ENCODE measurements around the gene HCLS1.
"Not testable (repeated sequence)": the region's sequence is repeated elsewhere in the genome, so short reads cannot be mapped to it uniquely, and the experiment has no call there.

Gene HCLS1, protein sequence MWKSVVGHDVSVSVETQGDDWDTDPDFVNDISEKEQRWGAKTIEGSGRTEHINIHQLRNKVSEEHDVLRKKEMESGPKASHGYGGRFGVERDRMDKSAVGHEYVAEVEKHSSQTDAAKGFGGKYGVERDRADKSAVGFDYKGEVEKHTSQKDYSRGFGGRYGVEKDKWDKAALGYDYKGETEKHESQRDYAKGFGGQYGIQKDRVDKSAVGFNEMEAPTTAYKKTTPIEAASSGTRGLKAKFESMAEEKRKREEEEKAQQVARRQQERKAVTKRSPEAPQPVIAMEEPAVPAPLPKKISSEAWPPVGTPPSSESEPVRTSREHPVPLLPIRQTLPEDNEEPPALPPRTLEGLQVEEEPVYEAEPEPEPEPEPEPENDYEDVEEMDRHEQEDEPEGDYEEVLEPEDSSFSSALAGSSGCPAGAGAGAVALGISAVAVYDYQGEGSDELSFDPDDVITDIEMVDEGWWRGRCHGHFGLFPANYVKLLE

DNA sequence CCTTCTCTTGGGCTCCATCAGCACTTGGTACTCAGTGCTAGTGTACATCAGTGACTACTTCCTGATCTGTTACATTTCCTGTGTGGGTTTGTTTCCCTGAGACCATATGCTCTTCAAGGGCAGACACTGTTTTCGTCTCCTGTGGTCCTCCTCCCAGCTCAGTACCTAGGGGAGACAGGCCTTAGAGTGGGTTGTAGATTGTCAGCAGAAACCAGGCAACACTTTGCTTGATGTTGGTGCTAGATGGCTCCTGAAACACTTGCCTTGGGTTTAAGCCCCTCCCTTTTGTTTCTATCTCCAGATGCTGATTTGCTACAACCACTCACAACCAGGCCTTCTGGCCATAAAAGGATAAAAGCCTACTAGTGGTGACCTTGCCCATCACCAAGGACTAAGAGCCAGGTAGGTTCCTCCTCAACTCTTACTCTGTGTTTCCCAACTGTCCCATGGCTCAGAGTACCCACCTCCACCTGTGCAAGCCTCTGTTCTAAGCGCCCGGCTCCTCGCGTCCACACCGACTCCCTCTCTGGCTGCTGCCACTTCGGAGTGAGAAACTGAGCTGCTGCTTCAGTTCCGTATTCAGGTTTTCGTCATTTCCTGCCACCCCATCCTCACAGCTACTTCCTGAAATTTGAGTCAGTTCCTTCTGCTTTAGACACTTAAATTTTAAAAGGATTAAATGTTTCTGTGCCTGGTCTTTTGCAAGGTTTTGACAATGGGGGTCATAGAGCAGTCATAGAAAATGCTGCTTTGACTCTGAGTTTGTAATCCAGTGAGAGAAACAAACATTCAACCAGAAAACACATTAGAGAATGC lies at the start of gene HCLS1:
Gene HCLS1 (minus strand): TSS at position 548 of the 816 bp plus-strand sequence. CDS start 2,556 bp downstream, outside the sequence.
- peak; percentile 55 to 59 for DNase-seq

DNA sequence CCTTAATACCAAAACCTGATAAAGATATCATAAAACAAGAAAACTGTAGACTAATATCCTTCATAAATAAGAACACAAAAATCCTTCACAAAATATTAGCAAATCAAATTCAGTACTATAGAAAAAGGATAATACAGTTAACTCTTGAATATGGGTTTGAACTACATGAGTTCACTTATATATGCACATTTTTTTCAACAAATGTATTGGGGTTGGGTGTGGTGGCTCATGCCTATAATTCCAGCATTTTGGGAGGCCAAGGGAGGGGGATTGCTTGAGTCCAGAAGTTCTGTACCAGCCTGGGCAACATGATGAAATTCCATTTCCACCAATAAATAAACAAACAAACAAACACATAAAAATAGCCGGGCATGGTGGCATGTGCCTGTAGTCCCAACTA lies 49.6 kb upstream of the HCLS1 start:
- no peak for DNase-seq

DNA sequence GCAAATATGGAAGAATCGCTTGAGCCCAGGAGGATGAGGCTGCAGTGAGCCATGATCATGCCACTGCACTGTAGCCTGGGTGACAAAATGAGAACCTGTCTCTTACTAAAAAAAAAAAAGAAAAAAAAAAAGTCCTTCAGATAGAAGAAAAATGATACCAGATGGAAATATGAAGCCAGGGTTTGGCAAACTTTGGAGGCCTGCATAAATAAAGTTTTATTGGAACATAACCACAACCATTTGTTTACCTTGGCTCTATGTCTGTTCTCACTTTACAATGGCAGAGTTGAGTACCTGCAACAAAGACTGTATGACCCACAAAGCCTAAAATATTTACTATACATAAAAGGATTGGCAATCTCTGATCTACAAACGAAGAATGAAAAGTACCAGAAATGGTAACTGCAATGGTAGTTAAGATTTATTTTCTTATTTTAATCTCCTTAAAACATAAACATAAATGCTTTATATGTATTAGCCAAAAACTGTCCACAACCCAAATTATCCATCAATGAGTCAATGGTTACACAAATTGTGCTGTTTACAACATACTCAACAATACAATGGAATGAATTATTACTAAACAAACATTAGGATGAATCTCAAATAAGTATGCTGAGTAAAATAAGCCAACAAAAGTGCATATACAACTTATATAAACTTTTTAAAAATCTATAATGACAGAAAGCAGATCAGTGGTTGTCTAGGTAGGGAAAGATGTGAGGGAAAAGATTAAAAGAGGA lies 47.0 kb upstream of the HCLS1 start:
- DNase-seq, result no peak

DNA sequence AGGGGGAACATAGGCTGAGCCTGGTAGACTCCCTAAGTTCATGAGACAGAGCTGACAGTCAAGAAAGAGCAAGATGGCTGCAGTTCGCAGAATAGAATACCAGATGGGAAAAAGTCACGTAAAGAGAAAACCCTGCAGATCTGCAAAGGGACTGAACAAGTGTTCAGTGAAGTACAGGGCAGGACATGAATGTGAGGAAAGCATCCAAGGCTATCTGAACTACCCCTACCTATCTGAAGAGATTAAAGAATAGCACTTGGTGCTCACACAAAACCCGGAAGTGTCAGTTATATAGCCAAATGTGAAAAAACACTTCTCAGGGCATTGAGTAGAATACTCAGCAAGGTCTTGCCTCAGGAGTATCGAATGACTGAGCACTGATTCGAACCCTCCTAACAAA lies 44.8 kb upstream of the HCLS1 start:
- no peak for DNase-seq

DNA sequence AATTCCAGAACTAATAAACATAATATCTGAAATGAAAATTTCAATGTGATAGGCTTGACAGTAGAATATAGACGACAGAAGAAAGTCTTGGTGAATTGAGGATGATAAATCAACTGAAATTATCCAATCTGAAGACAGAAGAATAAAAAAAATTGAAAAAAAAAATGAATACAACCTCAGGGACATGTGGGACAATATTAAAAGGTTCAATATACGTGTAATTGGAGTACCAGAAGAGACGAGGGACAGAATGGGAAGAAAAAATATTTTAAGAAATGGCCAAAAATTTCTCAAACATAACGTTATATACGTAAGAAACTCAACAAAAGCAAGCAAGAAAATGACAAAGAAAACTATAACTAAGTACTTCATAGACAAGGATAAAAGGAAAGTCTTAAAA lies 43.3 kb upstream of the HCLS1 start:
- no peak for DNase-seq

DNA sequence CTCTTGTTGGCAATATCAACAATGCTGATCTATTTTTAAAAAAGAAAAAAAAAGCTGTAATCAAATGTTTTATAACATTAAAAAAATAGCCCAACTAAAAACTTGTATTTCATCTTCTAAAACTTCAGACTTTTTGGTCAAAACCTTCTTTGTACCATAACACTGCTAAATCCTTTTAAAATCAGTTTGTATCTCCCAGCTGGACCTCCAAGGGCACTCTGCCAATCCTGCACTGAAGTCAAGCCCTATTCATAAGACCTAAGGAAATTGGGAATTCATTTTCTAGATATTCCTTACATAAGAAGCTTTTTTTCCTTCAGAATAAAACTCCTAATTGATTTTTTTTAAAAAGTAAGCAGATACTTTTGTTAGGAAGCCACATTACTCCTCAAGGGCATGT lies 38.2 kb upstream of the HCLS1 start:
- DNase-seq, result no peak

DNA sequence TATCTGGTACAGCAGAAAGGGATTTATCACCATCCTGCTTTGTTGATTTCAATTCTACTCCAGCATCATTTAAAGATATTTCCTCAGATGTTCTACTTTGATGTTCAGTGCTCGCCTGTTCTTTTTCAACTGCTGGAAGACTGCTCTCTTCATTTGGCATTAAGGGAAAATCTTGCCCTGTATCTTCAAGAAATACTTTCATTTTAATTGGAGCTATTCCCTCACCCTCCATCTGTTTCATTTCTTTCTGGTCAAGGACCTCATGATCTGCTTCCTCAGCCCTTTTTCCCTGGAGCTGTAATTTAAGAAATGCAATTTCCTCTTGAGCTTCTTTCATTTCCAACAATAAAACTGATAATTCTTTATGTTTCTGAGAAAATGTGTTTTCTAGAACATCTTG lies 37.8 kb upstream of the HCLS1 start:
- DNase-seq, result no peak

DNA sequence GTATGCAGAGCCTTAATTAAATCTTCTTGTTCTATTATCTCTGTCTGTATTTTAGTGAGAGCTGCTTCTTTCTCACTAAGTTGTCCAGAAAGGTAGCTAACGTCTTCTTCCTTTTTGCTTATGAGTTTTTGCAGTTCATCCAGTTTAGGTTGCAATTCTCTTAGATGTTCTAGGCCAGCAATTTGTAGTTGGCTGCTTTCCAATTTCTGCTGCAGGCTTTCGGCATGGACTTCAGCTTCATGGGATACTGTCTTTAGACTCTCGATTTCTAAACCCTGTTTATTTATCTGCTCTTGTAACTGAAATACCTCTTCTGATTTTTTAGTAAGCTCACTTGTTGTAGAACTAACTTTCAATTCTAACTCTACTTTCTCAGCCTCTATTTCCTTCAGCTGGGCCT lies 35.5 kb upstream of the HCLS1 start:
- no peak for DNase-seq

DNA sequence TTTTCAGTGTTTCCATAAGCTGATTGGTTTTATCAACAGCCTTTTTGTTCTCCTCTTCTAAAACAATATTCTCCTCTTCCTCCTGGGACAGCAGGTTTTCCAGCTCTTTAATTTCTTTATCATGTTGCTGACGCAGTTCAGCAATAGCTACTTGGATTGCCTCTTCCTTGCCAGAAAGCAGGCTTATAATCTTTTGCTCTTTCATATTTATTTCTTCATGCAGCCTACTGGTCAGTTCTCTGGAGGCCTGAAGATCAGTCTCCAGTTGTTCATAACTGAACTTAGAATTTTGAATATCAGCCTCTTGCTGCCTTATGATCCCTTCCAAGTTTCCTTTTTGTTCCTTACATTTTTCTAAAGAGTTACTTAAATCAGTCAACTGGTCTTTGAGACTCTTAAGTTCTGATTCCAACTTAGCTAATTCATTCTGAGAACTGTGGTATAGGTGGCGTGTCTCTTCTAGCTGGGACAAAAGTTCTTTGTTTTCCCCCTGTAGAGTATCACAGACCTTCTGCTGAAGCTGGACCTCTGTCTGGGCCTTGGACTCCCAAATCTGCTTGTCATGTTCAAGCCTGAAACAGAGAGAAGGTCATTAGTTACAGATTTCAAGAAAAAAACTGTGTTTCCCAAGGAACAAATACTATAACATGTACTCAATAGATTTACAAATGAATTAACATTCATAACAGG lies 31.5 kb upstream of the HCLS1 start:
- DNase-seq, result no peak

DNA sequence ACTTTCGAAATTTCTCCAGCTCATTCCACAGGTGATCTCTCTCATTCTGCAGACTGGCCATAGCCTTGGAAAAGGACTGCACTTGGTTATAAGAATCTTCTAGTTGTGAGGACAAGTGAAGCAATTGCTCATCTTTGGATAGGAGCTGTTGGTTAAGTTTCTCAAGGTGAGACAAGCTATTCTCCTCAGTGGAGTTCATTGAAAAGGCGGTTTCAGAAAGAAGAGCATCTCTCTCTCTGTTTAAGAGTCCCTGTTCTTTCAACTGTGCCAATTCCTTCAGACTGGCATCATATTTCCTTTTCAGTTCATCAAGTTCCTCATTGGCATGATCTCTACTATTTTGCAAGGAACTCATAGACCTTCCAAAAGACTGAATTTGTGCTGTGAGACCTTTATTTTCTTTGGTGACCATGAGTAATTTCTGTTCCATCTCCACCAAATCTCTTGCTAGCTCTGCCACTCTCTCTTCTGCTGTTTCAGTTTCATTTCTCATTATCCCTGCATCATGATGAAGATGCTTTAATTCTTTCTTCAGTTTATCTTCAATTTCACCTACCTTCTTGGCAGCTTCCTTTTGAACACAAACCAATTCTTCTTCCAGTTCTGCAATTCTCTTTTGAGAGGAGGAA lies 30.2 kb upstream of the HCLS1 start:
- DNase-seq, result no peak

DNA sequence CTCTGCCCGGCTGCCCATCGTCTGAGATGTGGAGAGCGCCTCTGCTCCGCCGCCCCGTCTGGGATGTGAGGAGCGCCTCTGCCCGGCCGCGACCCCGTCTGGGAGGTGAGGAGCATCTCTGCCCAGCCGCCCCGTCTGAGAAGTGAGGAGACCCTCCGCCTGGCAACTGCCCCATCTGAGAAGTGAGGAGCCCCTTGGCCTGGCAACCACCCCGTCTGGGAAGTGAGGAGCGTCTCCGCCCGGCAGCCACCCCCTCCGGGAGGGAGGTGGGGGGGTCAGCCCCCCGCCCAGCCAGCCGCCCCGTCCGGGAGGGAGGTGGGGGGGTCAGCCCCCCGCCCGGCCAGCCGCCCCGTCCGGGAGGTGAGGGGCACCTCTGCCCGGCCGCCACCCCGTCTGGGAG lies 28.0 kb upstream of the HCLS1 start:
- not testable (repeated sequence) for DNase-seq

DNA sequence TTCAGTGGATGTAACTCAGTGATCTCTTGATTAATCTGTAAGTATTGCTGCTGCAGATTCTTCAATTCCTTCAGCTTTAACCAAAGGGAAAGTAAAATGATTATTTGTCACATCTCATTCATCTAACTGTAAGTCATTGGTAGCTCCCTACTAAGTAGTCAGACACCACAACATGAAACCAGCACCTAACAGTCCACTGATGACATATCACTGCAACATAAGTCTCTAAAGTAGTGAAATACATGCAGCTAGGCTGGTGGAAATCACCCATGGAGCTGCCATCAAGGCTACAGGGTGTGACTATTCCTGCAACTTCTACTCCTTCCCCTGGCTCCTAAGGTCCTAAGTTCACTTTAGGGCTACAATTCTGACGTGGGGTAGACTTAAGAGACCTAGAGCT lies 21.1 kb upstream of the HCLS1 start:
- DNase-seq, result no peak

DNA sequence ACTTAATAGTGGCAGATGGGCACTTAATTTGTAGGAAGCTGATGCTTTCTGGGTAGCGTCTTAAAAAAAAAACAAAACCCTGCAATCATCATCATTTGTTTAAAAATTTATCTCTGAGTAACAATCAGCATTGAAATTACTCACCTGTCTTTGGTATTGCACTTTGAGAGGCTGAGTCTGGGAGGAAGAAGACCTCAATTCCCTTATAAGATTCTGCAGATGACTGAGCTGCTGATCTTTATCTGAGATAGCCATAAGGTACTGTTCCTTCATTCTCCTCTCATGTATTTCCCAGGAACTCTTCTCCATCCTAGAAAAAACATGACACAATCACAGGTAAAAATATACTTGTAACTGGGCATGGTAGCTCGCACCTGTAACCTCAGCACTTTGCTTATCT lies 16.4 kb upstream of the HCLS1 start:
- DNase-seq, result no peak

DNA sequence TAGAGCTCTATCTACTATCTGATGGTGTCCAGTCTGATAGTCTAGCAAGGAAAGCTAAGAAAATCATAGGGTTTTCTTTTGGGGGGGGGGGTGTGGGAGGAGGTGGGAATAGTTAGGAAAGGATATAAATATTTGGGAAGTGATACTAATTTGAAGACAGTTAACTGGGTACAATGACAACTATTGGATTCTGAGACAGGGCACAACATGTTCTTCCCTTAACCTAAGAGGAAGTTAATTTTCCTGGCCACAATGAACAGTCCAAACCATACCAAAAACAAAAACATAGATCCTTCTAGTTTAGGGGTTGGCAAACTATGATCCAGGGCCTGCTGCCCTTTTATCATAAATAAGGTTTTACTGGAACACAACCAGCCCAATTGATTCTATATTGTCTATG lies 10.0 kb upstream of the HCLS1 start:
- DNase-seq, result no peak

DNA sequence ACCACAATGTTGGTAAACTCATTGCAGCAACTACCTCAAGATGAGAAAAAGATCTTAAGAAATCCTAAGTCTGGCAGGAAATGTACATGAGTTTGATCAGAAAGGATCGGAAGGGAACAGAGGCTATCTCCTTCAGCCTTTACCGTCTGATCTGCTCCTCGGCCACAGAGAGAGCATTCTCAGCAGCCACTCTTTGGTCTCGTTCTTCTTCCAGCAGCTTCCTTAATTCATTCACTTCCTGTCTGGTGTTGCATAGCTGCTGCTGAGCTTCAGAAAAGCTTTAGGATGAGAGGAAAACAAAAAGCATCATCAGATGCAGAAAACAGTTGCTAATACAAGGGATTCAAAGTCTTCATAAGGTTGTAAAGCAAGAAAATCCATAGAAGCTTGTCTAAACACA lies 6.6 kb upstream of the HCLS1 start:
- no peak for DNase-seq

DNA sequence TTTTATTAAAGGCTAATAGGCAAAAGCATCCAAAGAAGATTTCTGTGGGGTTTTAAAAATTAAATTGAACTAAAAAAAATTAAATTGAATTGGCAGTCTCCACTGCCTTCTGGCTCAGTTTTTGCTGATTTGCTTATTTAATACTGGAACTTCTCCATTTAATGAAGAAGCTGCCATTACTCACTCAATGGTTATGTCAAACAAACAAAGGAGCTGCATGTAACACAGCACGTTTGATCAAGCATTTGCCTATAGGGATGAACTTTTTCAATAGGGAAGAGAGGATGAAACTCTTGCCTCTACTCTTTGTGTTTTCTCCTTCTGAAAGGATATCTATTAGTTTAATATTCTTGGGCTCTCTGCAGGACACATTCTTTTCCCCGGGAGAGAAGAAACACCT lies 4.8 kb upstream of the HCLS1 start:
- DNase-seq, result no peak

DNA sequence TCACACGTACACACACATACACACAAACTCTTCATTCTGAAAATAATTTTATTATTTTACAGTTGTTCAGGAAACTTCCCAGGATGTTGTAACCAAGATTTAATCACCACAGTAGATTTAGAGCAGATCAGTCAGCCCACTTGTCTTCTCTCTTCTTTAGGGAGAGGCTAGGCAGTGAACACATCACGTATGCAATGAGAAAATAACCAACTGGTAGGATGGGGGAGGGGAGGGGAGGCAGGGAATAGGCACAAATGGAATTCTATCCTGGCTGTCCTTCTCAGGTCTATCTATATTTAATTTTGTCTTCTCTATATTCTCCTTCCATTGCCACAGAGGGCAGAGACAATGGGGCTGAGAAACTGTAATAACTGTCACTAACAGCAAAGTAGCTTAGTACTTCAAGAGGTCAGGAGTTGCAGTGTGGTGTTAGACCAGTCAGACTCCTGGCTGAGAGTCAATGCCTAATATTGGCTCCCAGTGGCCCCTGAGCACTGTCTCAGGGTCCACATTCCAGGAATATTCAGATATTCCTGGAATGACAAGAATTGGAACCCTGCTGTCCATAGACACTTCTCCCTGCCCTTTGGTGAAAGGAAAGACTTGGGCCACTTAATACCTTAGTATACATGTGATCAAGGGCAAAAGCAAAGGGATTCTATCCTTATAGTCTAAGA lies 2.6 kb upstream of the HCLS1 start:
- DNase-seq, result no peak

DNA sequence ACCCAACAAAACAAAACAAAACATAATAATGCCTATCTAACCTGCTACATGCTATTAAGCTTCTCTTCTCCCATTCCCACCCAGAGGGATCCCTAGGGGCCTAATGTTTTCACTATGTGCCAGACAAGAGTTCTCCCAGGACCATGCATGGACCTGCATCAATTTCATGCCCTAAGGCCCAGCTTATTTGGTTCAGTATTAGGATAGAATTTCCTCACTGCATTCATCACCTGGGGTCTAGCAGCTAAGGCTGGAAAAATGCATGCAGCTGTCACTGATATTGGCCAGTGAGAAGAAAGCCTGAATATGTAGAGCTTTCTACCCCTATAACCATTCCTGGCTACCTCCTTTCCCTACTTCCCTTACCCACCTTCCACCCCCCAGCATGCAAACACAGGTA lies 2.0 kb upstream of the HCLS1 start:
- no peak for DNase-seq

DNA sequence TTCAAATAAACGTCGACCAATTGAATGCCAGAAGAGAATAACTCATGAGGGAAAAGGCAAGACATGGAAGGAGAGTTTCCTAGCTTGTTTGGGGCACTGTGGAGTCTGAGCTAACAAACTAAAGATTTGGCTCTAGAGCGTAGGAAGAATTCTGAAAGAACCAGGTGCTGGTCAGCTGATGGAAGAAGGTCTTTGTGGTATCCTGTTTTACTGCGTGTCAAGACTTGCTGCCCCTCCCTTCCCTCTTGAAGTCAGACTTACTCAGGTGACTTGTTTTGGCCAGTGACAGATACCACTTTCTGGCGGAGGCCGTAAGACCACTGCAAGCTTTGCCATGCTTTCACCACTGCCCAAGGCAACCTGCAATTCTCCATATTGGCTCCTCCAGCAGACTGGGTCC lies 673 bp upstream of the HCLS1 start:
- DNase-seq, result no peak

DNA sequence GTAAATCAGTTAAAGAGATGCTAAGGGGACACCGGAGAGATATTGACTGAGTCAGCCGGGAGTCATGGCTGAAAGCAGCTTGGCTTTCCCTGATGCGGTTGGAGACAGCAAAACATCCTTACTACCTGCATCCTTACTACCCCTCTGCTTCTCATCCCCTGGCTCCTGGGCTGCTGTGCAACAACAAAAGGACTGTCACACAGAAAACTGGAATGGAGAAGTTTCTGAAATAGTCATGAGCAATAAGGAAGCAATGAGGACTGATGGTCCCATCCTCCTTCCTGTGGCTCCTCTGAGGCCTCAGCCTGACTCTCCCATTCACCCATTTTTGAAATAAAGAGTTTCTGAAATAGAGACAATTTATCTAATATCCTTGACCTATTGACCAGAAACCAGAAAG lies 1.1 kb downstream of the HCLS1 start:
- no peak for DNase-seq

DNA sequence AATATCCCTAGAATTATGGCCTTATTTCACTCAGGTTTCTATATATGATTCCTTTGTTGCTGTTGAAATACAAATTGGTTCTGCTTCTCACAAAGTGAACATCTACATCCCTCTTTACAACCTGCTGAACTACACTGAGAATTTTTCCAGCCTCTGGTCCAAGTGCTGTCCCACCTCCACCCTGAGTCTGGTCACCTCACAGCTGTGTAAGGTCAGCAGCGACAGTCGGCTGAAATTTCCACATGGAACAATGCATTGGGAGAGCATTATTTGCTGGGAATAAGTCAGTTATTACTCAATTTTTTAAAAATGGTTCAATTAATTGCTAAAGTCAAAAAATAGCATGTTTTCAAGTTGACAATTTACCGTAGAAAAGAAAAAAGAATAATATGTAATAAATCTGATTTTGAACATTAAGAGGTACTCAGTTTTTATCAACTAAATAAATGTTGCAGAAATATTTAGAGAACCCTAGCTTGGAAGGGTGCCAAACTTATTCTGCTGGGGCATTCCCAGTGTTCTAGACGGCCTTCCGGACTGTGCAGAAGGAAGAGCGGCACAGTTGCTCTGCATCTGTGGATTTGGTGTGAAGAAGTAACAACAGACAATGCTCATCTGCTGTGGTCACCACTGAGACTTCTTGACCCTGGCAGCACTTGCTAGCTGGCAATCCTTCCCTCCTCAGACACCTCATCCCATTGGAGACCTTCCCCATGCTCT lies 1.8 kb downstream of the HCLS1 start:
- no peak for DNase-seq
